Measurements from ENCODE around the gene PNMA6F. TPM values are rescaled to one million over a fixed set of nuclear protein-coding genes. Genes with fewer than 3 reads are reported as not detected.

PNMA6F gene
- total and polyA plus RNA-seq, 2 experiments from 2014 or later, result 0.06 to 0.83 TPM

- H3K9me3 Mint-ChIP-seq, result no peaks in the 10 kb centered on the region
Observed at GRCh38 chrX:153365670-153366069, 44.1 kb upstream of the PNMA6F start.

GRCh38 chrX:153361781-153362397 lies 40.3 kb upstream of the PNMA6F start:
- peaks cover 27% of the 10 kb centered on the region for H3K9me3 Mint-ChIP-seq
- peaks cover 2% of the 10 kb centered on the region for H3K27me3 Mint-ChIP-seq (ENCODE audit: insufficient read depth, low read depth, poor library complexity)
- no peaks in the 10 kb centered on the region for H3K27me3 ChIP-seq (ENCODE audit: insufficient read depth)

More at GRCh38 chrX:153365670-153366069, 44.1 kb upstream of the PNMA6F start:
- Histone ChIP-seq H3F3A (replicated peaks; ENCODE audit: low read depth) (no peaks in the 10 kb centered on the region), H3K4me1 (ENCODE audit: insufficient read depth) (no peaks in the 10 kb centered on the region), H3K27me3 (ENCODE audit: insufficient read depth) (no peaks in the 10 kb centered on the region), H3K9me2 (ENCODE audit: insufficient read depth) (no peaks in the 10 kb centered on the region), H3K36me3 (ENCODE audit: insufficient read depth) (no peaks in the 10 kb centered on the region), H3K4me3 (no peak overlapping the region), H3K4me2 (no peak overlapping the region), H3K27ac (ENCODE audit: low read depth) (no peak overlapping the region), H3K79me2 (replicated peaks; ENCODE audit: insufficient read depth) (no peaks in the 10 kb centered on the region), H2AFZ (no peak overlapping the region), H4K20me1 (replicated peaks; ENCODE audit: insufficient read depth) (no peaks in the 10 kb centered on the region)
- no peak for TF ChIP-seq ZNF114 (CRISPR knock-in tag; IDR thresholded peaks at IDR 0.05)
- TF ChIP-seq ETS1 (IDR thresholded peaks at IDR 0.05), result no peak
- Mint-ChIP-seq H3K4me3 (no peak overlapping the region), H3K4me1 (no peaks in the 10 kb centered on the region), H3K27ac (no peak overlapping the region), H3K36me3 (ENCODE audit: low read depth) (no peaks in the 10 kb centered on the region), H3K27me3 (ENCODE audit: insufficient read depth, low read depth, poor library complexity) (no peaks in the 10 kb centered on the region)
- ATAC-seq (no peak), DNase-seq (ENCODE audit: low spot score) (no peak)

GRCh38 chrX:153357877-153358276 lies 36.3 kb upstream of the PNMA6F start:
- H3K4me2 ChIP-seq, result no peak overlapping the region
- H3K4me1 ChIP-seq (ENCODE audit: insufficient read depth), result no peaks in the 10 kb centered on the region
- H3K27me3 ChIP-seq (ENCODE audit: insufficient read depth), result no peaks in the 10 kb centered on the region
- H3K4me3 ChIP-seq, result no peak overlapping the region
- no peak for DNase-seq (ENCODE audit: low spot score)
- no peaks in the 10 kb centered on the region for H3K36me3 ChIP-seq (ENCODE audit: insufficient read depth)
- H2AFZ ChIP-seq, result no peak overlapping the region
- H3K4me3 Mint-ChIP-seq, result no peak overlapping the region
- peaks cover 2% of the 10 kb centered on the region for H3K27me3 Mint-ChIP-seq (ENCODE audit: insufficient read depth, low read depth, poor library complexity)
- no peaks in the 10 kb centered on the region for H3K9me2 ChIP-seq (ENCODE audit: insufficient read depth)
- no peak for ATAC-seq
- H3F3A ChIP-seq (replicated peaks; ENCODE audit: low read depth), result no peaks in the 10 kb centered on the region
- H3K79me2 ChIP-seq (replicated peaks; ENCODE audit: insufficient read depth), result no peaks in the 10 kb centered on the region
- no peak overlapping the region for H3K27ac ChIP-seq (ENCODE audit: low read depth)
- H3K36me3 Mint-ChIP-seq (ENCODE audit: low read depth), result peaks cover 3% of the 10 kb centered on the region; the same call in 2 of the 3 replicates
- H4K20me1 ChIP-seq (replicated peaks; ENCODE audit: insufficient read depth), result no peaks in the 10 kb centered on the region
- peaks cover 2% of the 10 kb centered on the region for H3K4me1 Mint-ChIP-seq
- no peak overlapping the region for H3K27ac Mint-ChIP-seq
- peaks cover 38% of the 10 kb centered on the region for H3K9me3 Mint-ChIP-seq
- TF ChIP-seq EZH2phosphoT487 (IDR thresholded peaks at IDR 0.05; ENCODE audit: unreplicated experiment) (no peak), POLR2AphosphoS5 (IDR thresholded peaks at IDR 0.05; ENCODE audit: low read depth) (no peak), REST (IDR thresholded peaks at IDR 0.05; ENCODE audit: unreplicated experiment) (no peak), CTCF (conservative IDR thresholded peaks at IDR 0.05; ENCODE audit: low read depth in 2 of 2) (no peak), ETS1 (IDR thresholded peaks at IDR 0.05) (no peak), NANOG (IDR thresholded peaks at IDR 0.05; ENCODE audit: borderline replicate concordance) (no peak)

More at GRCh38 chrX:153361781-153362397, 40.3 kb upstream of the PNMA6F start:
- H3K36me3 Mint-ChIP-seq (ENCODE audit: low read depth), result peaks cover 3% of the 10 kb centered on the region; the same call in 2 of the 3 replicates
- H3K4me3 ChIP-seq, result no peak overlapping the region
- no peaks in the 10 kb centered on the region for H3K36me3 ChIP-seq (ENCODE audit: insufficient read depth)
- no peaks in the 10 kb centered on the region for H4K20me1 ChIP-seq (replicated peaks; ENCODE audit: insufficient read depth)
- no peak for TF ChIP-seq ETS1 (IDR thresholded peaks at IDR 0.05)
- no peak for TF ChIP-seq JUNB (IDR thresholded peaks at IDR 0.05; ENCODE audit: unreplicated experiment)
- TF ChIP-seq ZNF331 (CRISPR knock-in tag; IDR thresholded peaks at IDR 0.05; ENCODE audit: low read depth), result no peak
- TF ChIP-seq CREB1 (CRISPR knock-in tag; IDR thresholded peaks at IDR 0.05; ENCODE audit: low read depth), result no peak
- no peaks in the 10 kb centered on the region for H3F3A ChIP-seq (replicated peaks; ENCODE audit: low read depth)
- H3K27ac ChIP-seq (ENCODE audit: low read depth), result no peak overlapping the region
- H3K4me1 Mint-ChIP-seq, result no peaks in the 10 kb centered on the region
- ATAC-seq, result no peak
- H3K9me2 ChIP-seq (ENCODE audit: insufficient read depth), result no peaks in the 10 kb centered on the region
- H3K27ac Mint-ChIP-seq, result no peak overlapping the region
- H3K4me3 Mint-ChIP-seq, result no peak overlapping the region
- no peaks in the 10 kb centered on the region for H3K4me1 ChIP-seq (ENCODE audit: insufficient read depth)
- H2AFZ ChIP-seq, result no peak overlapping the region
- no peak for DNase-seq (ENCODE audit: low spot score)
- H3K79me2 ChIP-seq (replicated peaks; ENCODE audit: insufficient read depth), result no peaks in the 10 kb centered on the region
- no peak overlapping the region for H3K4me2 ChIP-seq

Data from GM23338 (cell line).